Endothelial cell of umbilical vein (primary cell): Measurements from ENCODE around the gene SMAD3.

Source experiments
- CTCF ChIP-seq, 2 donors: IDR thresholded peaks; 1 replicate in 1 of 2; 2 replicates in 1 of 2; pipeline ENCODE4 v1.5.1; 2011; ENCODE audit warnings: low read length in 2 of 2, mild to moderate bottlenecking in 2 of 2, moderate library complexity in 2 of 2, control low read depth in 1 of 2, inconsistent platforms in 1 of 2, low read depth in 1 of 2; ENCODE audit not compliant: insufficient read depth in 1 of 2; ENCODE audit errors: extremely low read depth in 1 of 2
- EZH2 ChIP-seq: IDR thresholded peaks from 2 replicates; pipeline ENCODE4 v1.6.1; 2012; ENCODE audit warnings: borderline replicate concordance, low read depth, mild to moderate bottlenecking, moderate library complexity, low read length, inconsistent platforms; ENCODE audit not compliant: severe bottlenecking
- GATA2 ChIP-seq: IDR thresholded peaks from 2 replicates; pipeline ENCODE4 v1.7.0; 2011; ENCODE audit warnings: low read depth, mild to moderate bottlenecking, moderate library complexity, mixed read lengths, low read length; ENCODE audit not compliant: insufficient read length, insufficient read depth
- POLR2A ChIP-seq: IDR thresholded peaks from 2 replicates; pipeline ENCODE4 v1.6.1; 2012; ENCODE audit warnings: low read depth, mild to moderate bottlenecking, control low read depth, low read length
- POLR2AphosphoS5 ChIP-seq: IDR thresholded peaks from 2 replicates; pipeline ENCODE4 v1.6.1; 2012; ENCODE audit warnings: low read depth, mild to moderate bottlenecking, control low read depth, low read length, moderate library complexity; ENCODE audit not compliant: insufficient read depth

- TF ChIP-seq EZH2 (no peak), CTCF (IDR thresholded peaks at IDR 0.05; ENCODE audit: extremely low read depth in 1 of 2, insufficient read depth in 1 of 2, low read depth in 1 of 2, low read length in 2 of 2) (no peak), POLR2A (no peak), GATA2 (no peak), POLR2AphosphoS5 (no peak)
These were observed 96.0 kb downstream of the SMAD3 start for GRCh38 chr15:67161412-67161811.
